Trophoblast cell (in vitro differentiated cells and primary cell): ENCODE measurements around the gene ZBTB20.

ENCODE experiments used
- DNase-seq, 2 donors: peaks; one replicate each; pipeline ENCODE4 v3.0.0-alpha.2; 2016
- H2AFZ ChIP-seq: 2 replicates; pipeline ENCODE4 v1.6.1; 2013; ENCODE audit warnings: low read length, moderate library complexity, mild to moderate bottlenecking; ENCODE audit not compliant: insufficient read depth, poor library complexity
- H2AK5ac ChIP-seq: 2 replicates; pipeline ENCODE4 v1.6.1; 2013; ENCODE audit warnings: mild to moderate bottlenecking, low read length
- H2BK120ac ChIP-seq: 2 replicates; pipeline ENCODE4 v1.6.1; 2013; ENCODE audit warnings: low read length, mild to moderate bottlenecking, moderate library complexity; ENCODE audit not compliant: insufficient read depth, poor library complexity
- H2BK12ac ChIP-seq: 2 replicates; pipeline ENCODE4 v1.6.1; 2013; ENCODE audit warnings: mild to moderate bottlenecking, low read length, moderate library complexity
- H2BK5ac ChIP-seq: 2 replicates; pipeline ENCODE4 v1.6.1; 2013; ENCODE audit warnings: low read length, low read depth, moderate library complexity, mild to moderate bottlenecking; ENCODE audit not compliant: poor library complexity
- H3K14ac ChIP-seq: 2 replicates; pipeline ENCODE4 v1.6.1; 2013; ENCODE audit warnings: mild to moderate bottlenecking, low read length
- H3K18ac ChIP-seq: 2 replicates; pipeline ENCODE4 v1.6.1; 2013; ENCODE audit warnings: mild to moderate bottlenecking, low read length
- H3K23ac ChIP-seq: 2 replicates; pipeline ENCODE4 v1.6.1; 2013; ENCODE audit warnings: low read length
- H3K27ac ChIP-seq: 2 replicates; pipeline ENCODE4 v1.5.1; 2013; ENCODE audit warnings: low read depth, mild to moderate bottlenecking, inconsistent platforms, low read length, moderate library complexity
- H3K27me3 ChIP-seq: 2 replicates; pipeline ENCODE4 v1.6.1; 2013; ENCODE audit warnings: inconsistent platforms, mild to moderate bottlenecking, low read length, moderate library complexity; ENCODE audit not compliant: insufficient read depth
- H3K36me3 ChIP-seq, 2 experiments: 1 replicate in 1 of 2; 2 replicates in 1 of 2; pipeline ENCODE4 v1.6.1; 2013; ENCODE audit warnings: low read length in 2 of 2, mild to moderate bottlenecking in 2 of 2, moderate library complexity in 1 of 2; ENCODE audit not compliant: insufficient read depth in 2 of 2, control insufficient read depth in 1 of 2
- H3K4ac ChIP-seq: 2 replicates; pipeline ENCODE4 v1.6.1; 2013; ENCODE audit warnings: low read depth, mild to moderate bottlenecking, low read length, moderate library complexity
- H3K4me1 ChIP-seq, 2 experiments: 1 replicate in 1 of 2; 2 replicates in 1 of 2; pipeline ENCODE4 v1.6.1; 2013; ENCODE audit warnings: low read length in 2 of 2, mild to moderate bottlenecking in 2 of 2, moderate library complexity in 1 of 2; ENCODE audit not compliant: insufficient read depth in 2 of 2, control insufficient read depth in 1 of 2
- H3K4me2 ChIP-seq: 2 replicates; pipeline ENCODE4 v1.6.1; 2013; ENCODE audit warnings: inconsistent platforms, mild to moderate bottlenecking, low read length, moderate library complexity
- H3K4me3 ChIP-seq: 2 replicates; pipeline ENCODE4 v1.5.1; 2013; ENCODE audit warnings: mild to moderate bottlenecking, low read depth, low read length, inconsistent platforms
- H3K79me1 ChIP-seq: one replicate; pipeline ENCODE4 v1.6.1; 2013; ENCODE audit warnings: low read length
- H3K79me2 ChIP-seq: 2 replicates; pipeline ENCODE4 v1.6.1; 2013; ENCODE audit warnings: low read length, mild to moderate bottlenecking; ENCODE audit not compliant: control insufficient read depth, insufficient read depth, poor library complexity
- H3K9ac ChIP-seq: 2 replicates; pipeline ENCODE4 v1.6.1; 2013; ENCODE audit warnings: mild to moderate bottlenecking, low read length
- H3K9me3 ChIP-seq: 2 replicates; pipeline ENCODE4 v1.6.1; 2013; ENCODE audit warnings: low read depth, mild to moderate bottlenecking, control low read depth, inconsistent platforms, low read length; ENCODE audit not compliant: insufficient read depth
- H4K12ac ChIP-seq: 2 replicates; pipeline ENCODE4 v1.6.1; 2013; ENCODE audit warnings: low read depth, mild to moderate bottlenecking, low read length, moderate library complexity
- H4K8ac ChIP-seq: 2 replicates; pipeline ENCODE4 v1.6.1; 2013; ENCODE audit warnings: low read depth, mild to moderate bottlenecking, low read length, moderate library complexity
- H4K91ac ChIP-seq: one replicate; pipeline ENCODE4 v1.6.1; 2013; ENCODE audit warnings: low read depth, mild to moderate bottlenecking, low read length, moderate library complexity
- WGBS: extraction: QIAGEN DNeasy Blood & Tissue Kit; methylation state at CpG from one replicate; pipeline ENCODE4 v1.1.7; 2013; ENCODE audit warnings: missing lambda C conversion rate; ENCODE audit not compliant: insufficient read length, insufficient coverage; ENCODE audit errors: extremely low coverage; 5-methylcytosine and 5-hydroxymethylcytosine counted together

The ZBTB20 gene

DNA sequence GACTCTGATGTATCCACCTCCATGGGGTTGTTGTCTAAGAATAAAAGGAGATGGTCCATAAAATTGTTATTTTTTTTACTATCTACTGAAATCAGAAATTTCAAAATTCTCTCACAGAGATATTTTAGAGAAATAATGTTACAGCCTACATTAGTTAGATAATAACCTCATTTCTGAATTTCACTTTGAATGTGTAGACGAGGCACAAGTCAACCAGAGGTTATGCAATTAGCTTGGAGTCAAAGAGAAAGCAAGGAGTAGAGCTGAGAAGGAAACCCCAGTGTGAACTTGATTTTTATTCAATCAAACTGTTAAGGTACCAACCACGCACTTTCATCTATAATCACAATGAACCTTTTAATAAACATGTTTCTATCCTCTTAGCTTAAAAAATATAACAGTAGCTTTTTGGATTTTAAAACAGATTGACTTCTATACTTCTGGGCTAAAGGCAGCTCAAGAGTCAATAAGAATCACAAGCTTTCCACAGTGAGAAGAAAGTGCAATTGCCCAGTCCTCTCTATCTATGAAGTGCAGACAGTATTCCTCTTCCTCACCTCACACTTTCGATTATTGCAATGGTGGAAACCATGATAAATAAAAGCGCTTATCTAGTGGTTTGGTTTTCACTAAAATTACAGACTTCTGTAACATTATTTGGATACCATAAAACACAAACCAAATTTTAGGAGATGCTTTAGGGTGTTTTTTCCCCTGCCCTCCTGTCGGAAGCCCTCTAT is 403.2 kb downstream of the ZBTB20 start:
- no peak overlapping the region for H4K91ac ChIP-seq
- H3K27ac ChIP-seq: no peak overlapping the region
- H3K79me1 ChIP-seq: no peaks in the 10 kb centered on the region
- H2AK5ac ChIP-seq: no peak overlapping the region
- no peak overlapping the region for H3K4ac ChIP-seq
- H4K12ac ChIP-seq: no peak overlapping the region
- H3K18ac ChIP-seq: no peak overlapping the region
- H3K4me2 ChIP-seq: no peak overlapping the region
- no peaks in the 10 kb centered on the region for H3K9me3 ChIP-seq
- no peak overlapping the region for H3K9ac ChIP-seq
- H2BK12ac ChIP-seq: no peak overlapping the region
- no peaks in the 10 kb centered on the region for H3K4me1 ChIP-seq
- H3K79me2 ChIP-seq: no peaks in the 10 kb centered on the region
- H3K14ac ChIP-seq: no peak overlapping the region
- no peak for DNase-seq
- 100% methylated on average over 1 of the region's 5 CpGs for WGBS
- no peak overlapping the region for H2BK5ac ChIP-seq
- H2BK120ac ChIP-seq: no peak overlapping the region
- H3K36me3 ChIP-seq: no peaks in the 10 kb centered on the region
- no peak overlapping the region for H3K4me3 ChIP-seq
- H3K23ac ChIP-seq: no peak overlapping the region
- no peak overlapping the region for H2AFZ ChIP-seq
- H3K27me3 ChIP-seq: no peaks in the 10 kb centered on the region
- H4K8ac ChIP-seq: no peak overlapping the region

DNA sequence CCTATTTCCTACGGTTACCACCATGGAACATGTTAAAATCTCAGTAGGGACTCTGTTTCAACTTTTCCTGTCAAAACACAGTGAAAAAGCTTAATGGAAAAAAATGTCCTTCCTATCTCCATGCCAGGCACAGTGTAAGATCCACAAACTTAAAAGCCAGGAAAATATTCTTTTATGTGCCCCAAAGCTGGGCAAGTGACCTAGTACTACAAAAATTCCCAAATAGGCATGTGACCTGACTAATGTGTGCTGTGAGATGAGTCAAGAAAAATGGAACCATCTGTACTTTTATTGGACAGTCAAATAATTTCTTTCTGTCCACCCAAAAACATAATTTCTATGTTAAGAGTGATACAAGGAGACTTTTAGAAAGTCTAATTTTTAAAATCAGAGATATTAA is 406.0 kb downstream of the ZBTB20 start:
- Histone ChIP-seq H2BK120ac (no peak overlapping the region), H3K27me3 (no peaks in the 10 kb centered on the region), H3K4me1 (no peaks in the 10 kb centered on the region), H2AK5ac (no peak overlapping the region), H4K91ac (no peak overlapping the region), H3K4me2 (no peak overlapping the region), H3K14ac (no peak overlapping the region), H2BK12ac (no peak overlapping the region), H3K4ac (no peak overlapping the region), H2AFZ (no peak overlapping the region), H2BK5ac (no peak overlapping the region), H3K79me1 (no peaks in the 10 kb centered on the region), H3K23ac (no peak overlapping the region), H4K8ac (no peak overlapping the region), H3K36me3 (no peaks in the 10 kb centered on the region), H3K27ac (no peak overlapping the region), H3K18ac (no peak overlapping the region), H3K79me2 (no peaks in the 10 kb centered on the region), H3K9ac (no peak overlapping the region), H3K9me3 (no peaks in the 10 kb centered on the region), H3K4me3 (no peak overlapping the region), H4K12ac (no peak overlapping the region)
- no peak for DNase-seq
- WGBS: no CpG with 5 or more reads among the region's 1 CpG

DNA sequence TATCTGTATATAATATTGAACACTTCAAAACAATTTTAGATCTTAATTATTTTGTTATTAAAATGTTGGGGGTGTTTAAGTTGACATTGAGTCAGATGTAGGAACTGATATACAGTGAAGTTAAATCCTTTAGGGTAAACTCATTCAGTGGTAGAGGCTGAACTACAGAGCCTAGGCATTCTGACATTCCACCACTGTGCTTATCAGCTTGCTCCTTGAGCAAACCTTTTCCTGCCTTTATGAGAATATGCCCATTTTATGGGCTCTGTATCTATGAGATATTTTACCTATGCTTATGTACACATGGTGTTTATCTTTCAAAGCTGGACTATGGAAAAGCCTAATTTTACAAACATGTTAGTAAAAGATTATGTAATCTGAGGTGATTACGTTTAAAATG is 407.5 kb downstream of the ZBTB20 start:
- no peak overlapping the region for H3K4me2 ChIP-seq
- no peak overlapping the region for H2BK5ac ChIP-seq
- no peak overlapping the region for H3K27ac ChIP-seq
- no peak overlapping the region for H3K4ac ChIP-seq
- no peak overlapping the region for H2BK12ac ChIP-seq
- no peak overlapping the region for H3K23ac ChIP-seq
- DNase-seq: no peak
- H3K9ac ChIP-seq: no peak overlapping the region
- H2AFZ ChIP-seq: no peak overlapping the region
- no peaks in the 10 kb centered on the region for H3K9me3 ChIP-seq
- H3K27me3 ChIP-seq: no peaks in the 10 kb centered on the region
- no peaks in the 10 kb centered on the region for H3K79me2 ChIP-seq
- no CpG with 5 or more reads among the region's 1 CpG for WGBS
- H3K36me3 ChIP-seq: no peaks in the 10 kb centered on the region
- H3K79me1 ChIP-seq: no peaks in the 10 kb centered on the region
- H4K8ac ChIP-seq: no peak overlapping the region
- H3K14ac ChIP-seq: no peak overlapping the region
- H4K91ac ChIP-seq: no peak overlapping the region
- H3K4me1 ChIP-seq: no peaks in the 10 kb centered on the region
- H2BK120ac ChIP-seq: no peak overlapping the region
- H3K18ac ChIP-seq: no peak overlapping the region
- H4K12ac ChIP-seq: no peak overlapping the region
- no peak overlapping the region for H3K4me3 ChIP-seq
- no peak overlapping the region for H2AK5ac ChIP-seq

DNA sequence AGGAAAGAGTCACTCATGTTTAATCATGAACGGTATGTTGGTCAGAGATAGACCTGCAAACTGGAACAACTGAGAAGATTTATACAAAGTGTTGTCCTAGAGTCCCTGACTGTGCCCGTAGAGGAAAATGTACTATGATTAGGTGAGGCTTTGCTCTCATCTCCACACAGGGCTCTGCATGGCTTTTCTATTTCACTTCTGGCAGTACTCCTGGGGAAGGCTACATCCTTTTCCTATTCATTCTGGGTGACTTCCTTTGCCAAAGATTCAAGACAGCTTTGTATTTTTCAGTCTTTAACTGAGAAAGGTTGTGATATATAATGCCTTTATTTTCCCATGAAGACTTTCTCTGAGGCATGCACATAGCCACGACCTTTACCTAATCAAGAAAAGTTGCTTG is 414.7 kb downstream of the ZBTB20 start:
- Histone ChIP-seq H4K91ac (no peak overlapping the region), H3K79me2 (no peaks in the 10 kb centered on the region), H3K18ac (no peak overlapping the region), H3K9me3 (no peaks in the 10 kb centered on the region), H2BK12ac (no peak overlapping the region), H3K36me3 (no peaks in the 10 kb centered on the region), H3K27me3 (no peaks in the 10 kb centered on the region), H3K9ac (no peak overlapping the region), H3K4me2 (no peak overlapping the region), H2AFZ (no peak overlapping the region), H3K27ac (no peak overlapping the region), H3K23ac (no peak overlapping the region), H2BK120ac (no peak overlapping the region), H3K79me1 (no peaks in the 10 kb centered on the region), H4K12ac (no peak overlapping the region), H3K14ac (no peak overlapping the region), H4K8ac (no peak overlapping the region), H2BK5ac (no peak overlapping the region), H3K4me3 (no peak overlapping the region), H2AK5ac (no peak overlapping the region), H3K4ac (no peak overlapping the region), H3K4me1 (no peaks in the 10 kb centered on the region)
- no peak for DNase-seq
- WGBS: no CpG with 5 or more reads among the region's 3 CpGs
